ENCODE results near the gene NUDT3.
"Not testable (repeated sequence)": the region's sequence is repeated elsewhere in the genome, so short reads cannot be mapped to it uniquely, and the experiment has no call there.

Gene NUDT3

GRCh38 chr6:34332251-34333198, 59.9 kb downstream of the NUDT3 start:
- Histone ChIP-seq H3K9ac (peak overlapping the region in 6 of 11 experiments; percentile 5 to 40 (median 26); a peak in 6 of 22 replicates), H3K4me1 (peaks cover 45 to 58% (median 50%) of the 10 kb centered on the region in 10 experiments), H3K27me3 (no peaks in the 10 kb centered on the region), H3K9me3 (replicated peaks in 1 of 11) (peaks cover 0 to 13% (median 5%) of the 10 kb centered on the region in 11 experiments; a peak in 7 of 22 replicates), H4K20me1 (peaks cover 28 to 65% (median 46%) of the 10 kb centered on the region in 11 experiments; a peak in 21 of 22 replicates), H3K36me3 (peaks cover 30 to 86% (median 67%) of the 10 kb centered on the region in 11 experiments), H3K4me3 (no peak overlapping the region), H3K4me2 (peak overlapping the region; percentile 55 to 92 (median 68)), H3K27ac (peak overlapping the region in 8 of 11 experiments; percentile 3 to 55 (median 42); a peak in 14 of 22 replicates)
- TF ChIP-seq Cebpa-rat (IDR thresholded peaks at IDR 0.05): no peak

DNA sequence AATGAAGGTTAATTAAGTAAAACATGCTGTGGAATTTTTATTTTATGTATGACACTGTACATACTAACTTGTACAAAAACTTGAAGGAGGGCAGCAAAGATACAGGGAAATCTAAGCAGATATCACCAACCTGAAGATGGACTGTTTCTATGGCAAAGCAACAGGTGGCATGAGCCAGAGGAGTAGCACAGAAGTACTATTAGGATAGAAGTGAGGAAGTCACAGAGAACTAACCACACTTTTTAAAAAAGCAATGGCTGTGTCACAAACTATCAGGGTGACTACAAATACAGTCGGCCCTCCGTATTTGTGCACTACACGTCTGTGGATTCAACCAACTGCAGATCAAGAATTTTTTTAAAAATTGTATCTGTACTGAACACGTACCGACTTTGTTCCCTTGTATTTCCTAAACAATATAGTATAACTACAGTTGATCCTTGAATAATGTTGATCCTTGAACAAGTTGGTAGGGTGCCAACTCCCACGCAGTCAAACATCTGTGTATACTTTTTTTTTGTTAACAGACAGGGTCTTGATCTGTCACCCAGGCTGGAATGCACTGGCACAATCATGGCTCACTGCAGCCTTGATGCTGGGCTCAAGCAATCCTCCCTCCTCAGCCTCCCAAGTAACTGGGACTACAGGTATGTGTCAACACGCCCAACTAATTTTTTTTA, 61.0 kb downstream of the NUDT3 start:
- Histone ChIP-seq H3K9me3 (replicated peaks in 1 of 11) (peaks cover 0 to 13% (median 5%) of the 10 kb centered on the region in 11 experiments; a peak in 7 of 22 replicates), H3K9ac (peak overlapping the region in 2 of 11 experiments; percentile 25 to 40; a peak in 1 of 22 replicates), H3K4me2 (peak overlapping the region; percentile 55 to 92 (median 68)), H3K27ac (peak overlapping the region in 4 of 11 experiments; percentile 3 to 45 (median 30); a peak in 2 of 22 replicates), H3K4me3 (no peak overlapping the region), H3K27me3 (no peaks in the 10 kb centered on the region), H4K20me1 (peaks cover 19 to 60% (median 42%) of the 10 kb centered on the region in 11 experiments; a peak in 20 of 22 replicates), H3K36me3 (peaks cover 37 to 93% (median 72%) of the 10 kb centered on the region in 11 experiments), H3K4me1 (peaks cover 38 to 49% (median 41%) of the 10 kb centered on the region in 10 experiments)
- TF ChIP-seq Cebpa-rat (IDR thresholded peaks at IDR 0.05): no peak

GRCh38 chr6:34329814-34330213, 62.7 kb downstream of the NUDT3 start:
- not testable (repeated sequence) for H3K9ac ChIP-seq, H3K4me3 ChIP-seq, H3K27me3 ChIP-seq, H3K27ac ChIP-seq, H3K4me2 ChIP-seq
- peaks cover 0 to 13% (median 5%) of the 10 kb centered on the region in 11 experiments; a peak in 7 of 22 replicates for H3K9me3 ChIP-seq (replicated peaks in 1 of 11)
- peaks cover 34 to 45% (median 36%) of the 10 kb centered on the region in 10 experiments for H3K4me1 ChIP-seq
- peaks cover 19 to 62% (median 38%) of the 10 kb centered on the region in 11 experiments; a peak in 20 of 22 replicates for H4K20me1 ChIP-seq
- H3K36me3 ChIP-seq: peaks cover 34 to 85% (median 65%) of the 10 kb centered on the region in 11 experiments

GRCh38 chr6:34328969-34329368, 63.5 kb downstream of the NUDT3 start:
- no peak for TF ChIP-seq Cebpa-rat (IDR thresholded peaks at IDR 0.05)
- H3K9ac ChIP-seq: no peak overlapping the region
- peaks cover 0 to 13% (median 5%) of the 10 kb centered on the region in 11 experiments; a peak in 8 of 22 replicates for H3K9me3 ChIP-seq (replicated peaks in 1 of 11)
- peaks cover 27 to 85% (median 61%) of the 10 kb centered on the region in 11 experiments for H3K36me3 ChIP-seq
- no peaks in the 10 kb centered on the region for H3K27me3 ChIP-seq
- H3K4me2 ChIP-seq: no peak overlapping the region
- peaks cover 26 to 36% (median 29%) of the 10 kb centered on the region in 10 experiments for H3K4me1 ChIP-seq
- no peak overlapping the region for H3K27ac ChIP-seq
- no peak overlapping the region for H3K4me3 ChIP-seq
- H4K20me1 ChIP-seq: peaks cover 13 to 62% (median 36%) of the 10 kb centered on the region in 11 experiments; a peak in 20 of 22 replicates

- Histone ChIP-seq H3K9me3 (replicated peaks in 1 of 11) (peaks cover 0 to 14% (median 5%) of the 10 kb centered on the region in 11 experiments; a peak in 10 of 22 replicates), H3K4me1 (peaks cover 13 to 27% (median 16%) of the 10 kb centered on the region in 10 experiments), H3K36me3 (peaks cover 28 to 87% (median 67%) of the 10 kb centered on the region in 11 experiments), H4K20me1 (peaks cover 5 to 51% (median 22%) of the 10 kb centered on the region in 11 experiments; a peak in 18 of 22 replicates)
- not testable (repeated sequence) for H3K4me2 ChIP-seq, H3K27me3 ChIP-seq, H3K9ac ChIP-seq, H3K27ac ChIP-seq, H3K4me3 ChIP-seq
These were observed 64.9 kb downstream of the NUDT3 start for GRCh38 chr6:34327313-34328205.

DNA sequence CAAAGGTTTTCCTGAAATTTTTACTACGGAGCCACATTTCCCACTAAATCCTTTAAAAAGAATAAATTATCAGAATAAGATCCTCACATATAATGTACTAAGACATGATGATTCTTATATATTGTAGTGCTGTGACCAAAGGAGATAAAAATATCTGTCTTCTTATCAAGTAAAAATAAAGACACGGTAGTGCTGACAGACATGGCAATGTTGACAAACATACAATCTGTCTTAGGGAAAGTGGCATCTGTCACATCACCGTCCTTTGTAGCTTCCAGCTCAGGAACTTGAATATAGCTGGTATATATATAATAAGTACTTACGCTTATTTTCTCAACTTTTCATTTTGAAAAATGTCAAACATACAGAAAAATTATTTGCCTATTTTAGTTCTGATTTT, 66.8 kb downstream of the NUDT3 start:
- Histone ChIP-seq H4K20me1 (peaks cover 0 to 38% (median 17%) of the 10 kb centered on the region in 11 experiments; a peak in 11 of 22 replicates), H3K4me3 (no peak overlapping the region), H3K27ac (no peak overlapping the region), H3K4me1 (peaks cover 12 to 22% (median 15%) of the 10 kb centered on the region in 10 experiments), H3K9me3 (replicated peaks in 1 of 11) (peaks cover 0 to 12% (median 5%) of the 10 kb centered on the region in 11 experiments; a peak in 10 of 22 replicates), H3K9ac (no peak overlapping the region), H3K36me3 (peaks cover 24 to 90% (median 63%) of the 10 kb centered on the region in 11 experiments), H3K27me3 (no peaks in the 10 kb centered on the region), H3K4me2 (no peak overlapping the region)
- TF ChIP-seq Cebpa-rat (IDR thresholded peaks at IDR 0.05): no peak

GRCh38 chr6:34324738-34325444, 67.6 kb downstream of the NUDT3 start:
- peaks cover 22 to 90% (median 61%) of the 10 kb centered on the region in 11 experiments for H3K36me3 ChIP-seq
- peaks cover 20 to 29% (median 22%) of the 10 kb centered on the region in 10 experiments for H3K4me1 ChIP-seq
- no peak overlapping the region for H3K9ac ChIP-seq
- TF ChIP-seq Cebpa-rat (IDR thresholded peaks at IDR 0.05): no peak
- H3K27ac ChIP-seq: 0 out of 22 replicates have a peak overlapping the region, but pooled peaks of 1 of the 11 experiments have one; percentile 6
- H3K27me3 ChIP-seq: no peaks in the 10 kb centered on the region
- H3K4me2 ChIP-seq: no peak overlapping the region
- no peak overlapping the region for H3K4me3 ChIP-seq
- H3K9me3 ChIP-seq (replicated peaks in 1 of 11): peaks cover 0 to 5% (median 0%) of the 10 kb centered on the region in 11 experiments; a peak in 5 of 22 replicates
- H4K20me1 ChIP-seq: peaks cover 0 to 38% (median 17%) of the 10 kb centered on the region in 11 experiments; a peak in 11 of 22 replicates

DNA sequence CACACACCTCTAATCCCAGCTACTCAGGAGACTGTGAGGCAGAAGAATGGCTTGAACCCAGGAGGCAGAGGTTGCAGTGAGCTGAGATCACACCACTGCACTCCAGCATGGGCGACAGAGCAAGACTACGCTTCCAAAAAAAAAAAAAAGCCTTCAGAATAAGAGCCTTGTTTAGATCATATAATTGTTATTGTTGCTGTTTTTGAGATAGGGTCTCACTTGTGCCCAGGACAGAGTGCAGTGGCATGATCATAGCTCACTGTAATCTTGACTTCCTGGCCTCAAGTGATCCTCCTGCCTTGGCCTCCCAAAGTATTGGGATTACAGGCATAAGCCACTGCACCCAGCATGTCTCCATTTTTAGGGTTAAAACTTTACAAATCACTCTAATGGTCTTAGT, 68.2 kb downstream of the NUDT3 start:
- peaks cover 22 to 89% (median 59%) of the 10 kb centered on the region in 11 experiments for H3K36me3 ChIP-seq
- peaks cover 26 to 36% (median 29%) of the 10 kb centered on the region in 10 experiments for H3K4me1 ChIP-seq
- not testable (repeated sequence) for H3K4me3 ChIP-seq; H3K27me3 ChIP-seq; H3K27ac ChIP-seq; H3K4me2 ChIP-seq; H3K9me3 ChIP-seq (replicated peaks in 1 of 11); H3K9ac ChIP-seq
- H4K20me1 ChIP-seq: peaks cover 0 to 38% (median 17%) of the 10 kb centered on the region in 11 experiments; a peak in 12 of 22 replicates
